Measurements from ENCODE around the gene CDH13.

Gene CDH13

GRCh38 chr16:83602761-83603722 is 976.3 kb downstream of the CDH13 start:
- no peak for DNase-seq

- no peak for DNase-seq
These were observed 977.2 kb downstream of the CDH13 start for GRCh38 chr16:83603723-83604570.

- no peak for DNase-seq
These were observed 979.8 kb downstream of the CDH13 start for GRCh38 chr16:83606486-83607030.

- no peak for DNase-seq
These were observed 982.4 kb downstream of the CDH13 start for GRCh38 chr16:83609178-83609577.

GRCh38 chr16:83615141-83615952 is 988.6 kb downstream of the CDH13 start:
- no peak for DNase-seq

GRCh38 chr16:83615953-83616350 is 989.2 kb downstream of the CDH13 start:
- no peak for DNase-seq

- no peak for DNase-seq
These were observed 992.8 kb downstream of the CDH13 start for GRCh38 chr16:83619381-83620150.

GRCh38 chr16:83622010-83622409 is 995.2 kb downstream of the CDH13 start:
- DNase-seq: no peak

- DNase-seq: no peak
These were observed 996.4 kb downstream of the CDH13 start for GRCh38 chr16:83623091-83623730.

GRCh38 chr16:83623892-83624291 is 997.1 kb downstream of the CDH13 start:
- DNase-seq: no peak

- DNase-seq: no peak
These were observed 997.8 kb downstream of the CDH13 start for GRCh38 chr16:83624429-83625120.

GRCh38 chr16:83626204-83626603 is 999.4 kb downstream of the CDH13 start:
- DNase-seq: no peak

- DNase-seq: no peak
These were observed 999.9 kb downstream of the CDH13 start for GRCh38 chr16:83626676-83627075.

- DNase-seq: no peak
These were observed 1001.2 kb downstream of the CDH13 start for GRCh38 chr16:83627996-83628395.

- no peak for DNase-seq
These were observed 1002.7 kb downstream of the CDH13 start for GRCh38 chr16:83629426-83629825.

- no peak for DNase-seq
These were observed 1003.1 kb downstream of the CDH13 start for GRCh38 chr16:83629836-83630235.

- DNase-seq: no peak
These were observed 1004.2 kb downstream of the CDH13 start for GRCh38 chr16:83630979-83631378.

GRCh38 chr16:83633286-83633685 is 1006.5 kb downstream of the CDH13 start:
- no peak for DNase-seq

GRCh38 chr16:83648347-83648746 is 1021.6 kb downstream of the CDH13 start:
- no peak for DNase-seq

- no peak for DNase-seq
These were observed 1025.1 kb downstream of the CDH13 start for GRCh38 chr16:83651871-83652270.

GRCh38 chr16:83652943-83653342 is 1026.2 kb downstream of the CDH13 start:
- DNase-seq: no peak

All from NK-92 treated with Interleukin-12 subunit alpha and Interleukin-12 subunit beta, amount 100 ng/mL, for 24 hours (cell line).